ENCODE measurements around the gene ARHGEF4. TPM values are rescaled to one million over a fixed set of nuclear protein-coding genes. Genes with fewer than 3 reads are reported as not detected.

Gene ARHGEF4
- total RNA-seq, 1 experiment from 2014 or later = 26.6 TPM

DNA sequence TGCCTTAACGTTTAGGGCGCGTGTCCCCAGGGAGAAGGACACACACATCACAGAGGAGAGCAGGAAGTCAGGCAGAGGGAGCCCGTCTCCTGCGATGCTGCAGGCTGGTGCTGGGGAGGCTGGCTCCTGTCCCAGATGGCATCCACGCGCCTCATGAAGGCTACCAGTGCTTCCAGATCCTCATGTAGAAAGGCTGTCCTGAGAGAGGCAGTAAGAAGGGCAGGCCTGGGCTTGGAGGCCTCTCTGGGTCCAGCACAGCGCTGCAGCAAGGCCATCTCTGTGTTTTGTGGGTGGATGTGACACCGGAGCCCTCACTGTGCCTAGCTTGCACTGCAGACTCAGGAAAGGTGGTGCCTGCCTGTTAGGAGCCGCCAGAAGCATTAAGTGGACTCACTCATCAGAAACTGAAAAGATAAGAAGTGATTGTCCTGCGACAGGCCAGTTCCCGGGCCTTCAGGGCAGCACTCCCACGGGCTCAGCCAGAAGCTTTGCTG lies 193.8 kb downstream of the ARHGEF4 start:
- ATAC-seq (no peak), DNase-seq (ENCODE audit: low read depth, low spot score) (no peak)
- H4K20me1 ChIP-seq (ENCODE audit: insufficient read depth) = no peaks in the 10 kb centered on the region
- H3K36me3 ChIP-seq (ENCODE audit: control insufficient read depth in 1 of 2, insufficient read depth in 2 of 2, low read length in 2 of 2) = no peaks in the 10 kb centered on the region
- intact Hi-C loops (cut with micrococcal nuclease) = no loop called here
- no peak overlapping the region for H3K4me2 ChIP-seq (ENCODE audit: low read length)
- H3K27ac ChIP-seq (ENCODE audit: low read depth, low read length) = no peak overlapping the region
- ChIA-PET POLR2A (no interaction called here), CTCF (no interaction called here), RAD21 (ENCODE audit: low non-redundant PET in 1 of 2, low total read pairs in 2 of 2, uncharacterized antibody in 2 of 2, unreplicated experiment in 2 of 2) (no interaction called here)
- no peak overlapping the region for H3K9ac ChIP-seq (ENCODE audit: low read length)
- H3K9me2 ChIP-seq (ENCODE audit: insufficient read depth) = no peaks in the 10 kb centered on the region
- no TSS peak for BruUV-seq (replicated peaks)
- no peak for TF ChIP-seq CEBPB (IDR thresholded peaks at IDR 0.05; ENCODE audit: low read depth)
- TF ChIP-seq, protein P1, sequence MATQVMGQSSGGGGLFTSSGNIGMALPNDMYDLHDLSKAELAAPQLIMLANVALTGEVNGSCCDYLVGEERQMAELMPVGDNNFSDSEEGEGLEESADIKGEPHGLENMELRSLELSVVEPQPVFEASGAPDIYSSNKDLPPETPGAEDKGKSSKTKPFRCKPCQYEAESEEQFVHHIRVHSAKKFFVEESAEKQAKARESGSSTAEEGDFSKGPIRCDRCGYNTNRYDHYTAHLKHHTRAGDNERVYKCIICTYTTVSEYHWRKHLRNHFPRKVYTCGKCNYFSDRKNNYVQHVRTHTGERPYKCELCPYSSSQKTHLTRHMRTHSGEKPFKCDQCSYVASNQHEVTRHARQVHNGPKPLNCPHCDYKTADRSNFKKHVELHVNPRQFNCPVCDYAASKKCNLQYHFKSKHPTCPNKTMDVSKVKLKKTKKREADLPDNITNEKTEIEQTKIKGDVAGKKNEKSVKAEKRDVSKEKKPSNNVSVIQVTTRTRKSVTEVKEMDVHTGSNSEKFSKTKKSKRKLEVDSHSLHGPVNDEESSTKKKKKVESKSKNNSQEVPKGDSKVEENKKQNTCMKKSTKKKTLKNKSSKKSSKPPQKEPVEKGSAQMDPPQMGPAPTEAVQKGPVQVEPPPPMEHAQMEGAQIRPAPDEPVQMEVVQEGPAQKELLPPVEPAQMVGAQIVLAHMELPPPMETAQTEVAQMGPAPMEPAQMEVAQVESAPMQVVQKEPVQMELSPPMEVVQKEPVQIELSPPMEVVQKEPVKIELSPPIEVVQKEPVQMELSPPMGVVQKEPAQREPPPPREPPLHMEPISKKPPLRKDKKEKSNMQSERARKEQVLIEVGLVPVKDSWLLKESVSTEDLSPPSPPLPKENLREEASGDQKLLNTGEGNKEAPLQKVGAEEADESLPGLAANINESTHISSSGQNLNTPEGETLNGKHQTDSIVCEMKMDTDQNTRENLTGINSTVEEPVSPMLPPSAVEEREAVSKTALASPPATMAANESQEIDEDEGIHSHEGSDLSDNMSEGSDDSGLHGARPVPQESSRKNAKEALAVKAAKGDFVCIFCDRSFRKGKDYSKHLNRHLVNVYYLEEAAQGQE (IDR thresholded peaks at IDR 0.05; ENCODE audit: low read depth) = no peak
- no peak for TF ChIP-seq POLR2AphosphoS5 (IDR thresholded peaks at IDR 0.05; ENCODE audit: low read depth, low read length)
- no peak for TF ChIP-seq ZNF274 (IDR thresholded peaks at IDR 0.05; ENCODE audit: low read depth, low read length)
- no peak for TF ChIP-seq YY1 (IDR thresholded peaks at IDR 0.05; ENCODE audit: extremely low read depth, insufficient replicate concordance, low read depth, low read length)
- TF ChIP-seq ELF1 (IDR thresholded peaks at IDR 0.05; ENCODE audit: borderline replicate concordance, low read depth) = no peak
- TF ChIP-seq FOSL1 (IDR thresholded peaks at IDR 0.05; ENCODE audit: low read depth) = no peak
- no peak for TF ChIP-seq SP1 (IDR thresholded peaks at IDR 0.05; ENCODE audit: low read depth)
- no peak for TF ChIP-seq EZH2phosphoT487 (IDR thresholded peaks at IDR 0.05; ENCODE audit: borderline replicate concordance)
- no peak for TF ChIP-seq ZFX (IDR thresholded peaks at IDR 0.05)
- TF ChIP-seq, protein P2, sequence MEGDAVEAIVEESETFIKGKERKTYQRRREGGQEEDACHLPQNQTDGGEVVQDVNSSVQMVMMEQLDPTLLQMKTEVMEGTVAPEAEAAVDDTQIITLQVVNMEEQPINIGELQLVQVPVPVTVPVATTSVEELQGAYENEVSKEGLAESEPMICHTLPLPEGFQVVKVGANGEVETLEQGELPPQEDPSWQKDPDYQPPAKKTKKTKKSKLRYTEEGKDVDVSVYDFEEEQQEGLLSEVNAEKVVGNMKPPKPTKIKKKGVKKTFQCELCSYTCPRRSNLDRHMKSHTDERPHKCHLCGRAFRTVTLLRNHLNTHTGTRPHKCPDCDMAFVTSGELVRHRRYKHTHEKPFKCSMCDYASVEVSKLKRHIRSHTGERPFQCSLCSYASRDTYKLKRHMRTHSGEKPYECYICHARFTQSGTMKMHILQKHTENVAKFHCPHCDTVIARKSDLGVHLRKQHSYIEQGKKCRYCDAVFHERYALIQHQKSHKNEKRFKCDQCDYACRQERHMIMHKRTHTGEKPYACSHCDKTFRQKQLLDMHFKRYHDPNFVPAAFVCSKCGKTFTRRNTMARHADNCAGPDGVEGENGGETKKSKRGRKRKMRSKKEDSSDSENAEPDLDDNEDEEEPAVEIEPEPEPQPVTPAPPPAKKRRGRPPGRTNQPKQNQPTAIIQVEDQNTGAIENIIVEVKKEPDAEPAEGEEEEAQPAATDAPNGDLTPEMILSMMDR (IDR thresholded peaks at IDR 0.05 in 2 of 3, conservative IDR thresholded peaks at IDR 0.05 in 1 of 3; ENCODE audit: borderline replicate concordance in 1 of 3, insufficient read depth in 1 of 3, low read depth in 2 of 3, low read length in 2 of 3) = no peak
- TF ChIP-seq TCF7L2 (IDR thresholded peaks at IDR 0.05; ENCODE audit: borderline replicate concordance, extremely low read depth, insufficient read depth, insufficient read length) = no peak
- H3K27me3 ChIP-seq (ENCODE audit: insufficient read depth, low read length) = no peaks in the 10 kb centered on the region
- no peaks in the 10 kb centered on the region; a peak in 1 of 4 replicates for H3K9me3 ChIP-seq (ENCODE audit: control insufficient read depth in 1 of 2, insufficient read depth in 1 of 2, low read depth in 1 of 2, low read length in 2 of 2)
- no peak overlapping the region for H2AFZ ChIP-seq (ENCODE audit: low read depth, low read length, poor library complexity, severe bottlenecking)
- H3K4me3 ChIP-seq (replicated peaks in 1 of 2; ENCODE audit: low read depth in 1 of 2, low read length in 2 of 2) = no peak overlapping the region
- no peaks in the 10 kb centered on the region for H3K4me1 ChIP-seq (ENCODE audit: control insufficient read depth in 1 of 2, insufficient read depth in 2 of 2, low read length in 2 of 2)
- no peaks in the 10 kb centered on the region for H3K79me2 ChIP-seq (ENCODE audit: insufficient read depth, low read length)

Measured in HCT116 (cell line).